BLaER1 treated with 17β-estradiol and CSF1 and Interleukin-3, amounts not matched to agents 10 nM and 100 nM (cell line): Measurements from ENCODE around the gene FAM107A.

Experiments used
- H3K27ac ChIP-seq, 11 experiments: shearing (Covaris generic); formaldehyde crosslinking; 2 replicates each; pipeline ENCODE4 v1.8.1; 2022
- H3K27me3 ChIP-seq, 11 experiments: shearing (Covaris generic); formaldehyde crosslinking; 2 replicates each; pipeline ENCODE4 v1.8.1; 2022
- H3K36me3 ChIP-seq, 11 experiments: shearing (Covaris generic); formaldehyde crosslinking; 2 replicates each; pipeline ENCODE4 v1.8.1; 2022
- H3K4me1 ChIP-seq, 10 experiments: shearing (Covaris generic); formaldehyde crosslinking; 2 replicates each; pipeline ENCODE4 v1.8.1; 2022
- H3K4me2 ChIP-seq, 11 experiments: shearing (Covaris generic); formaldehyde crosslinking; 2 replicates each; pipeline ENCODE4 v1.8.1; 2022
- H3K4me3 ChIP-seq, 10 experiments: shearing (Covaris generic); formaldehyde crosslinking; 2 replicates each; pipeline ENCODE4 v1.8.1; 2022
- H3K9ac ChIP-seq, 11 experiments: shearing (Covaris generic); formaldehyde crosslinking; 2 replicates each; pipeline ENCODE4 v1.8.1; 2022
- H3K9me3 ChIP-seq, 11 experiments: shearing (Covaris generic); formaldehyde crosslinking; replicated peaks in 1 of 11; 2 replicates each; pipeline ENCODE4 v1.8.1; 2022
- H4K20me1 ChIP-seq, 11 experiments: shearing (Covaris generic); formaldehyde crosslinking; 2 replicates each; pipeline ENCODE4 v1.8.1; 2022
- Cebpa-rat ChIP-seq, 11 experiments: shearing (Covaris generic); IDR thresholded peaks; 2 replicates each; pipeline ENCODE4 v1.8.1; 2022

The FAM107A gene

DNA sequence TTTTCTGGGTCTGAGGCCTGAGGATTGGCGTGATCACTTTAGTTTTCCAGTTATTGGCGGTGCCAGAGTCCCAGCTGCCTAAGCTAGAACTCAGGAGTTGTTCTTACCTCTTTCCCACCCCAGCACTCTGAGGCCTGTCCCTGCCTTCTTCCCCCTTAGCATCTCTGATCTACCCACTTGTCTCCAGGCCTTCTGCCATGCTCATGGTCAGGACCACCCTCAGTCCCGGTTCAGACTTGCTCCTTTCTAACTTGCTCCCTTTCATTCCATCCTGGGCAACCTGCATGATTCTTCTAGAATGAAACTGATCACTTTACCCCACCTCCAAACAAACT, 55.9 kb downstream of the FAM107A start:
- no peak for TF ChIP-seq Cebpa-rat (IDR thresholded peaks at IDR 0.05)
- Histone ChIP-seq H3K27ac (no peak overlapping the region), H4K20me1 (no peaks in the 10 kb centered on the region), H3K4me1 (peaks cover 0 to 31% (median 4%) of the 10 kb centered on the region in 10 experiments; a peak in 11 of 20 replicates), H3K9ac (no peak overlapping the region), H3K27me3 (no peaks in the 10 kb centered on the region), H3K4me3 (no peak overlapping the region), H3K9me3 (no peaks in the 10 kb centered on the region), H3K4me2 (peak overlapping the region in 1 of 11 experiments; percentile 26; a peak in 1 of 22 replicates), H3K36me3 (no peaks in the 10 kb centered on the region)

- no peak for TF ChIP-seq Cebpa-rat (IDR thresholded peaks at IDR 0.05)
- Histone ChIP-seq H3K4me2 (peak overlapping the region in 1 of 11 experiments; percentile 26; a peak in 1 of 22 replicates), H3K9ac (no peak overlapping the region), H3K36me3 (no peaks in the 10 kb centered on the region), H3K27me3 (no peaks in the 10 kb centered on the region), H3K4me3 (no peak overlapping the region), H3K9me3 (no peaks in the 10 kb centered on the region), H3K4me1 (peaks cover 0 to 25% (median 2%) of the 10 kb centered on the region in 10 experiments; a peak in 9 of 20 replicates), H4K20me1 (no peaks in the 10 kb centered on the region), H3K27ac (no peak overlapping the region)
These were observed 56.5 kb downstream of the FAM107A start for GRCh38 chr3:58520403-58521335.

DNA sequence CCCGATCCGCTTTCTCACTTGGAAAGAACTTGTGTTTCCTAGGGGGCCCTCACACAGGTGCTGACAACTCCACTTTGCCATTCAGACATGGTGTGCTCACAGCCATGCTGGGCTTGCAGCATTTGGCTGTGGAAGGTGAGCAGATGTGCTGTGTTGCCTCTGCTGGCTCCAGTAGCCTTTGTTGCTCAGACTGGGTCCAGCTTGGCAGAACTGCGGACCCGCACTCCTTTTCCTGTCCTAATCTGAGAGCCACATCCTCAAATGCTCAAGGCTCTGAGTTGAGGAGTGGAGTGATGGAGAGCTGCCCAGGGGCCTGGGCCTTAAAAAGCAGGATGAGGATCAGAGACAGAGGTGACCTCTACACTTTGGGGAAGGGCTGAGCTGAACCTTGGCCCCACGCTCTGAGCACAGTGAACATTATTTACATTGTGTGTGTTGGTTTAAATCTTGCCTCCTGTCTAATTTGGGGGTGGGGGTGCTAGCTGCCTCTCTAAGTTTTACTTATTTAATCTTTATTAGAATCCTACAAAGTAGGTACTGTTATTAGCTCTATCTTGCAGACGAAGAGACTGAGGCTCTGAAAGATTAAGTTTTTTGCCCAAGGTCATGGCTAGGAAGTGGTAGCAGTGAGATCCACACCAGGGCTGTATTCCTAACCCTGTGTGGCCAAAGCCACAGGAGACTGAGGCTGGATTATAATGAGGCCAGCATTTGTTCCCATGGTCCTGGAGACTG, 57.4 kb downstream of the FAM107A start:
- H3K36me3 ChIP-seq, result no peaks in the 10 kb centered on the region
- no peak overlapping the region for H3K4me2 ChIP-seq
- no peak overlapping the region for H3K27ac ChIP-seq
- H3K9ac ChIP-seq, result no peak overlapping the region
- peaks cover 0 to 22% (median 0%) of the 10 kb centered on the region in 10 experiments; a peak in 7 of 20 replicates for H3K4me1 ChIP-seq
- no peaks in the 10 kb centered on the region for H3K27me3 ChIP-seq
- H4K20me1 ChIP-seq, result no peaks in the 10 kb centered on the region
- no peak for TF ChIP-seq Cebpa-rat (IDR thresholded peaks at IDR 0.05)
- no peak overlapping the region for H3K4me3 ChIP-seq
- H3K9me3 ChIP-seq, result no peaks in the 10 kb centered on the region

DNA sequence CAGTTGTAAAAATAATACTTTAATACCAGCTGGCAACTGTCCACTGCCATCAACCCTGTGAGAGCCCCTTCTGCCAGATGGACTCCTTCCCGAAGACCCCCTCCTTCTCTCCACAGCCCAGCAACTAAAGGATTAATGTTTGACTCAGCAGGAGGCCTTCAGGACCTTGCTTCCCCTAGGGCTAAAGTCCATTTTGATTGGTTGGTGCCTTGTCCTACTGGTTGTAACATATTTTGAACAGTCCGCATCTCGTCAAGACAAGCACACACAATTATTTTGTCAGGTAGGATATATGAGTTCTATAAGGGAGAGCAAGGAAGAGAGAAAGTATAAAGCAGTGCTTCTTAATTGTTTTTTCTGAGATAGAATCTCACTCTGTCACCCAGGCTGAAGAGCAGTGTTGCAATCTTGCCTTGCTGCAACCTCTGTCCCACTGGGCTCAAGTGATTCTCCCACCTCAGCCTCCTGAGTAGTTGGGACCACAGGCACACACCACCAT, 58.9 kb downstream of the FAM107A start:
- Histone ChIP-seq H3K9ac (no peak overlapping the region), H3K4me1 (peaks cover 0 to 22% (median 0%) of the 10 kb centered on the region in 10 experiments; a peak in 7 of 20 replicates), H3K27me3 (no peaks in the 10 kb centered on the region), H3K36me3 (no peaks in the 10 kb centered on the region), H3K4me3 (no peak overlapping the region), H3K27ac (no peak overlapping the region), H3K9me3 (no peaks in the 10 kb centered on the region), H3K4me2 (no peak overlapping the region), H4K20me1 (no peaks in the 10 kb centered on the region)
- no peak for TF ChIP-seq Cebpa-rat (IDR thresholded peaks at IDR 0.05)

- Histone ChIP-seq H3K27ac (no peak overlapping the region), H4K20me1 (no peaks in the 10 kb centered on the region), H3K9ac (no peak overlapping the region), H3K4me1 (no peaks in the 10 kb centered on the region), H3K36me3 (0 out of 22 replicates have a peak, but pooled peaks cover 0 to 4% (median 0%) of the 10 kb centered on the region in 11 experiments), H3K9me3 (no peaks in the 10 kb centered on the region), H3K27me3 (no peaks in the 10 kb centered on the region), H3K4me2 (no peak overlapping the region), H3K4me3 (no peak overlapping the region)
- TF ChIP-seq Cebpa-rat (IDR thresholded peaks at IDR 0.05), result no peak
These were observed 62.8 kb downstream of the FAM107A start for GRCh38 chr3:58514405-58514804.
